Eye (tissue), 1 donor: Measurements from ENCODE around the gene RMND1.
A peak's percentile ranks its signal among the peaks of the same experiment; 100 is the strongest.
"Not testable (repeated sequence)": the region's sequence is repeated elsewhere in the genome, so short reads cannot be mapped to it uniquely, and the experiment has no call there.

Source experiments
- DNase-seq: peaks from one replicate; pipeline ENCODE4 v3.0.0-alpha.2; 2015

RMND1 gene, protein sequence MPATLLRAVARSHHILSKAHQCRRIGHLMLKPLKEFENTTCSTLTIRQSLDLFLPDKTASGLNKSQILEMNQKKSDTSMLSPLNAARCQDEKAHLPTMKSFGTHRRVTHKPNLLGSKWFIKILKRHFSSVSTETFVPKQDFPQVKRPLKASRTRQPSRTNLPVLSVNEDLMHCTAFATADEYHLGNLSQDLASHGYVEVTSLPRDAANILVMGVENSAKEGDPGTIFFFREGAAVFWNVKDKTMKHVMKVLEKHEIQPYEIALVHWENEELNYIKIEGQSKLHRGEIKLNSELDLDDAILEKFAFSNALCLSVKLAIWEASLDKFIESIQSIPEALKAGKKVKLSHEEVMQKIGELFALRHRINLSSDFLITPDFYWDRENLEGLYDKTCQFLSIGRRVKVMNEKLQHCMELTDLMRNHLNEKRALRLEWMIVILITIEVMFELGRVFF

DNA sequence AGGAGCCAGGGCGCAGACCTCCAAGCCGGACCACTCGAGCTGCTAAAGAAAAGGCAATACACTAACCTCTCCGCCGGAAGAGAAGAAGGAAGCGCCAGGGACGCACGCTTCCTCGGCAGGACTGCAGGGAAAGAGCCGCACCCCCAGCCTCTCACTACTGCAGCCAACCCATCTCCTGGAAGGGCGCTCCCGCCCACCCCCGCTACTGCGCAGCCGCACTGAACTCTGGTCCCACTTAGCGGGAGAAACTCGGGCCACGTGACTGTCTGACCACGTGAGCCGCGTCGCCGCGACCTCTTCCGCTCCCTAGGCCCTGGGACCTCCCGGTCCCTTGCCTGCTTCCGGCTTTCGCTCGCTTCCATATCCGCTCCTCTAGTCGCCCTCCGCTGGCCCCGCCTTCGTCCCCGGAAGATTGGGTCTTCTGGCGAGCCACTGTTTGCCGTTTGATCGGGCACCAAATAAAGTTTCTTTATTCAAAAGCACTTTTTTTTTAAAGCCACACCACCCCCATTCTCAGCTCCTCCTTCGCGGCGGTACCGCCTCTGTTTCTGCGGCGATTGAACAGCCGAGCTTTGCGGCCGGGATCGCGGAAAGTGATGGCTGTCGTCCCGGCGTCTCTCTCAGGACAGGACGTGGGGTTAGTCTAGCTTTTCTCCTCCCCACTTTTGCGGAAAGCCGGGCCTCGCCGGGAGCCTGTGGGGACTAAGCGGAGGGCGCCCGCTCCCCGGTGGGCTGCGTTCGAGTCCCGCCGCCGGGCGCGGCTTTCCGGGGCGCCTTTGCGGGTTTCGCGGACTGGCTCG lies at the start of gene RMND1:
Gene RMND1 (minus strand): TSS at position 177 of the 800 bp plus-strand sequence. CDS start 6,315 bp downstream, outside the sequence.
- DNase-seq: peak; percentile 100

GRCh38 chr6:151499551-151499950 lies 47.6 kb upstream of the RMND1 start:
- DNase-seq: no peak

DNA sequence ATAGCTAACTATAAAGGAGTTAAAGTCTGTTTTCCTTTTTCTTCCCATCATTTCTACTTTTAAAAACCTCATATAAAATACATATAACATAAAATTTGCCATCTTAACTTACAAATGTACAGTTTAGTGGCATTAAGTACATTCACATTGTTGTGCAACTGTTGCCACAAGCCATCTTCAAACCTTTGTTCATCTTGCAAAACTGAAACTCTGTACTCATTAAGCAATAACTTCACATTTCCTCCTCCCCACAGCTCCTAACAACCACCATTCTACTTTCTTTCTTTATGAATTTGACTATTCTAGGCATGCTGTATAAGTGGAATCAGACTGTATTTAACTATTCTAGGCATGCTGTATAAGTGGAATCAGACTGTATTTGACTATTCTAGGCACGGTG lies 46.4 kb upstream of the RMND1 start:
- DNase-seq: no peak

DNA sequence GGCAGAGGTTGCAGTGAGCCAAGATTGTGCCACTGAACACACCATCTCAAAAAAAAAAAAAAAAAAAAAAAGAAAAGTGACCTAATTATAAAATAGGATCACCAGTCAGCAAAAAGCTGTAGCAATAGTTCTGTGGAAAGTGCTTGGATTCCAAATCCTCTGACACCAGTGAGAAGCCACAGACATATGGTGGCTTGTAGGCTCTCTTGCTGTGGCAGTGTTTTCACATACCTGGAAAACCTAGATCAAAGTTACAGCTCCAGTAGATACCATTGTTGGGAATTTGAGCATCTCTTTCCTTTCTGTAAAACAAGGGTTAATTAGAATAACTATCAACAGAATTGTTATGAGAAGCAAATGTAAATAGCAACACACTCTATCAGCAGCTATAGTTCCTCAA lies 46.0 kb upstream of the RMND1 start:
- DNase-seq: no peak

DNA sequence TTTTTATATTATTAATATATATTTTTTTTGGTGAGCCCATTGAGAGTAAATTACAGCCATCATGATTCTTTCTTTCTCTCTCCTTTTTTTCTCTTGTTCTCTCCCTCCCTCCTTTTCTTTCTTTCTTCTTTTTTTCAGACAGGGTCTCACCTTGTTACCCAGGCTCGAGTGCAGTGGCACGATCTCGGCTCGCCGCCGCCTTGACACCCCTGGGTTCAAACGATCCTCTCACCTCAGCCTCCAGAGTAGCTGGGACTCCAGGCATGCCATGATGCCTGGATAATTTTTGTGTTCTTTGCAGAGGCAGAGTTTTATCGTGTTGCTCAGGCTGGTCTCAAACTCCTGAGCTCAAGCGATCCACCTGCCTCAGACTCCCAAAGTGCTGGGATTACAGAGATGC lies 43.5 kb upstream of the RMND1 start:
- DNase-seq: no peak

DNA sequence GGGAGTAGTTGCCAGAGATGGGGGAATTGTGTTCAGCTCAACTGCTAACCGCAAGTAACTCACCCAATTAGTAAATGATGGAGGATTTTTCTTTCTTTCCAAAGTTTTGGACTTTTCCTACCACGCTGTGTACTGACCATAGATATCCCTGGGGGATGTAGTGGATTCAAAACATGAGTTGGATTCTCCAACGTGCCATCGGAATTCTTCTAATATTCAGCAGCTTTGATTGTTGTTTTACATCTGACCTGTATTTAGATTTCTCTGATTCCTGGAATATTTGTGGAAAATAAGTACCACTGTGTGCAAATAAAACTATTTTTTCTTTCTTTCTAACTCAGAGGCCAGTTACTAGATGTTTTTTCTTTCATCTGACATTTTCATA lies 43.0 kb upstream of the RMND1 start:
- DNase-seq: no peak

DNA sequence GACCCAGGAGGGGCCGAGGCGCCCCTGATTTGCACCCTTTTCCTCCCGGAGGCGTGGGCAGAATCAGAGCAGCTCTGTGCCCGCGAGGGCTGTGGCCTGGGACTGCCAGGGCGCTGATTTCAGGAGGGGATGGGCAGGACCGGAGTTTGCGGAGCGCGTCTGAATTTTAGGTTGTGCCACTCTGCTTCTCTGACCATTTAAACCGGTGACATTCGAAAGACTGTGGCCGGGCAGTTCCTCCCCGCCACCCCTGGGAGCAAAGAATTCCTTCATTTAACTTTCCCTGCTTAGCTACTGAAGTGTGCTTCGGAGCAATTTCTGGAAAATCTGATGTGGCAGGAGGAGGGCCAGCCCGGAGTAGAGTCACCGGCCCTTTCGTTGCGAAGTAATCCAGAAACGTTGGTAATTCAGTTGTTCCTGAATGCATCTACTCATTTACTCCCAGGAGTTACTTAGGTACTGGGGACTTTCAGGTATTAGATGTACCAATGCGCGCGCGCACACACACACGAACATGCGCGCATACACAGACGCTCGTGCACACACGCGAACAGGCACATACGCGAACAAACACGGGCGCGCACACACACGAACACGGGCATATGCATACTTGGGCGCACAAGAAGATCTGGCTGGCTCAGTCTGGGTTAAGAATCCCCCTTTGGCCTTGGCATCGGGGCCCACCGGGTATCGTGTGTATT lies 42.5 kb upstream of the RMND1 start:
- DNase-seq: peak; percentile 88

DNA sequence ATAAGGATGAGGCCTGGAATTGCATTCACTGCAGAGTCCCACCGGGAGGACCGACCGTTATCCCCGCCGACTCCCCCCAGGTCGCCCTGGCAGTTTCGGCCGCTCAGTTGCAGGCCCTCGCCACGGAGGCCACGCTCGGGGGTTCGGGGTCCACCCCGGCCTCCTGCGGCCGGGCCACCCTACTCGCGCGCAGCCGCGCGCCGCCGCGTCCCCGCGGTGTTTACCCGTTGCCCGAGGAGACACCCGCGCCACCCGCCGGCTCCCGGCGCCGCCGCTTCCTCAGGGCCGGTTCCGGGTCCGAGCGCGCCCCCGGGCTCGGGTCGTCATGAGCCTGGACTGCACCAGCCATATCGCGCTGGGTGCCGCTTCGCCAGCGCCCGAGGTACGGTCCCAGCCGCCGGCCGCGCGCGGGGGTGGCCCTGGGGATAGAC lies 41.9 kb upstream of the RMND1 start, which contains the start of gene CCDC170:
Gene CCDC170 (plus strand): TSS at position 214 of the 431 bp plus-strand sequence. CDS start 112 bp downstream, at position 326.
- peak; percentile 79 for DNase-seq

GRCh38 chr6:151493161-151493803 lies 41.4 kb upstream of the RMND1 start:
- DNase-seq: no peak

GRCh38 chr6:151490996-151491395 lies 39.1 kb upstream of the RMND1 start:
- DNase-seq: no peak

DNA sequence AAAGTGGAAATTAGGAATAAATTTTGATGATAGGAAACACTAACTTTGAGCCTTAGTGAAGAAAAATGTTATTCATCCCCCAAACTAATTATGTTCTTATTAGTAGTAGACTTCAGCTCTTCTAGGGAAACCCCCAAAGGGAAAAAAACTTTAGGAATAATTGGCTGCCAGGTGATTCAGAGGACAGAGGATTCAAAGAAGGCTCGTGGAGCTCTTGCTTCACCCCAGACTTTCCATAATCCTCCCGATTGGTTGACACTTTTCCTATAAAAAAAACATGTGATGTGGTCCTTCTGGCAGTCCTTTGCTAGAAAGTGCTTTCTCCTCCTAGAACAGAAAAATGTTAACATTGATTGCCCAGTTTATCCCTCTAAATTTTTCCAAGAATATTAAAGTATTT lies 36.3 kb upstream of the RMND1 start:
- no peak for DNase-seq

DNA sequence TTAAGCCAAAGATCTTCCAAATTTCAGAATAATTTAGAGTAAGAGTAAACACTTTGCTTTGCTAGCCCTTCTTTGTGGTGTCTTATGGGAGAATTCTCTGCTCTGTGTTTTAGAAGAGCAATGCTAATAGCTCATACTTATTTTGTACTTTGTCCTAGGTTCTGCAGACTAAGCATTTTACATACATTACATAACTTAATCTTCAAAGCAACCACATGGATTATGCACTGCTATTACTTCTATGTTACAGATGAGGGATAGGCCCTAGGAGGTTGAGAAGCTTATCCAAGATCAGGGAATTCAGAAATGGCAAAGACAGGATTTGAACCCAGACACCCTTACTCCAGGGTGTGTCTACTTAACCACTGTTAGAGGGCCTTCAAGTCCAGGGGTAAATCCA lies 32.1 kb upstream of the RMND1 start:
- no peak for DNase-seq

GRCh38 chr6:151482290-151482689 lies 30.4 kb upstream of the RMND1 start:
- DNase-seq: peak; percentile 38

- no peak for DNase-seq
These were observed 29.9 kb upstream of the RMND1 start for GRCh38 chr6:151481786-151482185.

DNA sequence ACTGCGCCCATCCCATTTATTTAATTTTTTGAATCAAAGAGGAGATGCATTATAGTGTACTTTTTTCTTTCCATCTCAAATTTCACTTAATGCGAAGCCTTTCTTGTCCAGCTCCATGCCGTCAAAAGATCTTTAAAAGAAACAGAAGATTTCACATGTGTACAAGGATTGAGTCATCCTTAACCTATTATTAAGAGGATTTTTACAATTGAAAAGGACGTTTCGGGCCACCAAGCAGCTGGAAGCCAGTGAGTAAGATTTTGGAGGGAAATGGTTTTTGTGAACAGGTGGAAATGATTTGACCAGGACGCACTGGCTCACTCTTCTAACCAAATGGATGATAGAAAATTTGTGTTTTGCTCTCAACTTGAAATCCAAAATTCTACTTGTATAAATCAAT lies 26.7 kb upstream of the RMND1 start:
- DNase-seq: no peak

DNA sequence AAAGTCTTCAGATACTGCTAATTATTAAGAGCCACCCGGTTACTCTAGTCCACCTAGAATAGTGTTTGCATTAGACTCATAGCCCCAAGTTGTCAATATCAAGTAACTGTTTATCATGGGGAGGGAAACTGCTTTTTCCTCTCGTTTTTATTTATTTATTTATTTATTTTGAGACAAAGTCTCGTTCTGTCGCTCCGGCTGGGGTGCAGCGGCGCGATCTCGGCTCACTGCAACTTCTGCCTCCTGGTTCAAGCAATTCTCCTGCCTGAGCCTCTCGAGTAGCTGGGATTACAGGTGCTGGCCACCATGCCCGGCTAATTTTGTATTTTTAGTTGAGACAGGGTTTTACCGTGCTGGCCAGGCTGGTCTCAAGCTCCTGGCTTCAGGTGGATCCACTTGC lies 25.8 kb upstream of the RMND1 start:
- DNase-seq: no peak

GRCh38 chr6:151475653-151476523 lies 24.0 kb upstream of the RMND1 start:
- peak; percentile 79 for DNase-seq

DNA sequence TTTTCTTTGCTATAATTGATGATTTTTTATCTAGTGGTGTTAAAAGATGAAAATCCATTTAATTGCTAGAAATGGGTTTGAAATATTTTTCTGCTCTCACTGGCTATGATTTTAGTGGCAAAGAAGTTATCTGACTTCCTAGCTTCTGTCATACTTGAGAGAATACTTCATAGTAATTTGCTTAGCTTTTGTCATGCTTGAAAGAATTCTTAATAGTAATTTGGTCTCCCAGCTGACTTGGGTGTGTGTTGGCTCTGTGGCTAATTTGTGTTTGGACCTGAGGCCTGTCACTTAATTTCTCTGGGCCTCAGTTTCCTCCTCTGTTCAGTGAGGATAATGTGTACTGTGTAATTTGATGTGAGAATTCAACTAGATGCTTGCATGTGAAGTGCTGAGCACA lies 12.8 kb upstream of the RMND1 start:
- no peak for DNase-seq

DNA sequence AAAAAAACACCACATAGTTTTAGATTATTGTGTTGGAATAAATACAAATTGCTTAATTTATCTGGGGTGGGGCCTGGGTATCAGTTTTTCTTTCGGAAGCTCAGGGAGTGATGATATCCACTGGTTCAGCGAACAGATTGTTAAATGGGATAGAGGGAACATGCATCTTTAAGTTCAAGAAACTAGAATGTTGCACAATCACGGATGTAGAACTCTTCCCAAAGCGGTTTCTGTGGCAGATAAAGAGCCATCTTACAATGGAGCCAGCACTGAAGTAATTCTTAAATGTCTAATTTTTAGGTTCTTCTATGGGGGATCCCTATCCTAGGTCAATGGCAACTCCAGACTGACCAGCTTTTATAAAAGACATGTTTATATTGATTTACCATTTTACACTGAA lies 9.7 kb upstream of the RMND1 start:
- DNase-seq: no peak

GRCh38 chr6:151455751-151456398 lies 3.9 kb upstream of the RMND1 start:
- DNase-seq: not testable (repeated sequence)
